Hematopoietic multipotent progenitor cell treated with erythropoietin and hydrocortisone succinate and interleukin-3 and kit ligand, for 15 days (in vitro differentiated cells): ENCODE data around the gene LAMA2.
A peak's percentile ranks its signal among the peaks of the same experiment; 100 is the strongest.

ENCODE experiments used
- DNase-seq: peaks from one replicate; pipeline ENCODE4 v3.0.0-alpha.2; 2015; ENCODE audit warnings: low spot score

Gene LAMA2

GRCh38 chr6:129497481-129498441, 614.8 kb downstream of the LAMA2 start:
- DNase-seq: no peak

- DNase-seq: no peak
These were observed 615.6 kb downstream of the LAMA2 start for GRCh38 chr6:129498541-129498940.

GRCh38 chr6:129498950-129499842, 616.3 kb downstream of the LAMA2 start:
- peak; percentile 77 for DNase-seq

GRCh38 chr6:129499843-129500219, 616.9 kb downstream of the LAMA2 start:
- DNase-seq: no peak

- peak; percentile 71 for DNase-seq
These were observed 618.2 kb downstream of the LAMA2 start for GRCh38 chr6:129500958-129501739.

GRCh38 chr6:129501740-129502660, 619.1 kb downstream of the LAMA2 start:
- no peak for DNase-seq

GRCh38 chr6:129504456-129504855, 621.5 kb downstream of the LAMA2 start:
- DNase-seq: peak; percentile 38

GRCh38 chr6:129507059-129507807, 624.3 kb downstream of the LAMA2 start:
- no peak for DNase-seq

- peak; percentile 74 for DNase-seq
These were observed 624.9 kb downstream of the LAMA2 start for GRCh38 chr6:129507846-129508245.

- no peak for DNase-seq
These were observed 625.7 kb downstream of the LAMA2 start for GRCh38 chr6:129508477-129509145.

GRCh38 chr6:129510950-129511349, 628.0 kb downstream of the LAMA2 start:
- no peak for DNase-seq

GRCh38 chr6:129513471-129513870, 630.5 kb downstream of the LAMA2 start:
- no peak for DNase-seq

GRCh38 chr6:129515004-129515403, 632.1 kb downstream of the LAMA2 start:
- no peak for DNase-seq

- DNase-seq: no peak
These were observed 633.1 kb downstream of the LAMA2 start for GRCh38 chr6:129516005-129516404.

- DNase-seq: no peak
These were observed 633.8 kb downstream of the LAMA2 start for GRCh38 chr6:129516787-129517186.

- no peak for DNase-seq
These were observed 634.4 kb downstream of the LAMA2 start for GRCh38 chr6:129517288-129517687.

- DNase-seq: no peak
These were observed 636.8 kb downstream of the LAMA2 start for GRCh38 chr6:129519750-129520149.

- no peak for DNase-seq
These were observed 639.0 kb downstream of the LAMA2 start for GRCh38 chr6:129521946-129522345.

- DNase-seq: no peak
These were observed 640.9 kb downstream of the LAMA2 start for GRCh38 chr6:129523816-129524215.

GRCh38 chr6:129525055-129525454, 642.1 kb downstream of the LAMA2 start:
- no peak for DNase-seq
